PC-3 (cell line): ENCODE measurements around the gene GJB4. TPM values are rescaled to one million over a fixed set of nuclear protein-coding genes. Genes with fewer than 3 reads are reported as not detected.
A peak's percentile ranks its signal among the peaks of the same experiment; 100 is the strongest.

ENCODE experiments used
- ATAC-seq: fragments of 200-7000 bp; cut with Tn5 transposase; 2 replicates; pipeline ENCODE4 v1.9.1; 2020; ENCODE audit warnings: mild to moderate bottlenecking, moderate library complexity
- BruUV-seq: library from RNA; stranded (reverse); fragments of 400-500 nt; replicated peaks from 2 replicates; lab custom pipeline; 2021; lab: Mats Ljungman, UMichigan
- CTCF ChIA-PET: fragments of 300-600 bp; sonication (Branson Sonifier 250); formaldehyde crosslinking; loops from one replicate; lab custom pipeline; 2022; ENCODE audit warnings: antibody characterized with exemption; lab: Charles Lee
- POLR2A ChIA-PET: fragments of 300-600 bp; sonication (Branson Sonifier 250); formaldehyde crosslinking; loops from one replicate; lab custom pipeline; 2022; ENCODE audit warnings: antibody characterized with exemption; ENCODE audit not compliant: unreplicated experiment; lab: Charles Lee
- DNase-seq: peaks from one replicate; pipeline ENCODE4 v3.0.0-alpha.2; 2015
- H2AFZ ChIP-seq: fragments of 300-600 bp; sonication (generic); 2 replicates; pipeline ENCODE4 v1.6.0; 2016; ENCODE audit warnings: antibody characterized with exemption, low read length
- H3F3A ChIP-seq: fragments of 300-600 bp; sonication (generic); one replicate; pipeline ENCODE4 v1.6.0; 2017; ENCODE audit warnings: antibody characterized with exemption, low read length, control low read depth, mild to moderate bottlenecking; ENCODE audit not compliant: unreplicated experiment
- H3K27ac ChIP-seq: fragments of 300-600 bp; sonication (generic); 2 replicates; pipeline ENCODE4 v1.5.1; 2016; ENCODE audit warnings: mild to moderate bottlenecking, low read length
- H3K27me3 ChIP-seq: fragments of 300-600 bp; sonication (generic); 2 replicates; pipeline ENCODE4 v1.6.1; 2016; ENCODE audit warnings: low read length, mixed read lengths
- H3K36me3 ChIP-seq: fragments of 300-600 bp; sonication (generic); 2 replicates; pipeline ENCODE4 v1.6.1; 2016; ENCODE audit warnings: low read depth, mixed run types, low read length, mixed read lengths
- H3K4me1 ChIP-seq: fragments of 300-600 bp; sonication (generic); 2 replicates; pipeline ENCODE4 v1.5.1; 2016; ENCODE audit warnings: low read length; ENCODE audit not compliant: insufficient read depth
- H3K4me2 ChIP-seq: fragments of 300-600 bp; sonication (generic); 2 replicates; pipeline ENCODE4 v1.6.0; 2016; ENCODE audit warnings: low read length
- H3K4me3 ChIP-seq: fragments of 300-600 bp; sonication (generic); 2 replicates; pipeline ENCODE4 v1.5.1; 2016; ENCODE audit warnings: mild to moderate bottlenecking, low read length, mixed read lengths
- H3K79me2 ChIP-seq: fragments of 300-600 bp; sonication (generic); 2 replicates; pipeline ENCODE4 v1.6.1; 2017; ENCODE audit warnings: low read length, mixed read lengths
- H3K9ac ChIP-seq: fragments of 300-600 bp; sonication (generic); 2 replicates; pipeline ENCODE4 v1.6.0; 2016; ENCODE audit warnings: mild to moderate bottlenecking, low read length
- H3K9me2 ChIP-seq: fragments of 300-600 bp; sonication (generic); replicated peaks from 2 replicates; pipeline ENCODE4 v1.6.1; 2016; ENCODE audit warnings: mixed run types, low read length, mixed read lengths
- H3K9me3 ChIP-seq: fragments of 300-600 bp; sonication (generic); 2 replicates; pipeline ENCODE4 v1.6.1; 2016; ENCODE audit warnings: low read length, mixed read lengths
- H4K20me1 ChIP-seq: fragments of 300-600 bp; sonication (generic); 2 replicates; pipeline ENCODE4 v1.6.1; 2016; ENCODE audit warnings: low read length, mixed read lengths
- CTCF ChIP-seq: fragments of 300-600 bp; sonication (generic); conservative IDR thresholded peaks from 2 replicates; pipeline ENCODE4 v1.5.1; 2017; ENCODE audit warnings: antibody characterized with exemption, low read depth, mild to moderate bottlenecking, low read length
- EZH2 ChIP-seq: fragments of 300-600 bp; sonication (generic); IDR thresholded peaks from one replicate; pipeline ENCODE4 v1.6.1; 2017; ENCODE audit warnings: antibody characterized with exemption, mild to moderate bottlenecking, low read length; ENCODE audit not compliant: unreplicated experiment
- EZH2phosphoT487 ChIP-seq: fragments of 300-600 bp; sonication (generic); IDR thresholded peaks from 2 replicates; pipeline ENCODE4 v1.6.1; 2018; ENCODE audit warnings: mild to moderate bottlenecking, antibody characterized with exemption, low read length, borderline replicate concordance
- intact Hi-C: fragments of 100-400 bp; cut with micrococcal nuclease; formaldehyde crosslinking; loops from 2 replicates; pipeline ENCODE4 v1.9.0; 2023
- total RNA-seq: library from RNA; depleted of rRNA; stranded (reverse); fragments of >200 nt; gene quantifications from 2 replicates; pipeline ENCODE4 v1.2.3, GENCODE V29; 2014

The GJB4 gene
- total RNA-seq, 1 experiment from 2014 or later = not detected

DNA sequence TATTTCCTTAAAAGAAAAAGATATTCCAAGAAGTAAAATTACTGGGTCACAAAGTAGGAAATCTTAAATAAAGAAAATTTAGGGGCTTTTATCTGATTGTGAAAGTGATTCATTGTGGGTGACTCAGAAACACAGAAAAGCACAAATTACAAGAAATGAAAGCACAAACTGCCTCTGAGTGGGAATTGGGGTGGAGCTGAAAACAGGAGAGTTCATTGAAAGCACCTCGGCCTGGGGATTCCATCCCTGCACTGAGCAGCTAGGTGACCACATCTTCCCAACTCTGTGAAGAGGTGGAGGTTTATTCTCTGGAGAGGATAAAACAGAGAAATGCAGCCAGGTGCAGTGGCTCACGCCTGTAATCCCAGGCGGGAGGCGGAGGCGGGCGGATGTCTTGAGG, 40.7 kb downstream of the GJB4 start:
- no peak overlapping the region for H2AFZ ChIP-seq
- H4K20me1 ChIP-seq = no peaks in the 10 kb centered on the region
- ChIA-PET POLR2A (interaction anchor here (0.7 kb wide), 1 partner anchor 13 kb away, joined by 4 read pairs; no protein-coding TSS in a partner anchor), CTCF (no interaction called here)
- ATAC-seq (peak; percentile 33; the same call in 1 of the 2 replicates), DNase-seq (no peak)
- H3K9ac ChIP-seq = no peak overlapping the region
- BruUV-seq = no TSS peak
- H3K27ac ChIP-seq = no peak overlapping the region
- H3K4me2 ChIP-seq = no peak overlapping the region
- TF ChIP-seq EZH2phosphoT487 (no peak), EZH2 (no peak), CTCF (no peak)
- no peaks in the 10 kb centered on the region for H3K36me3 ChIP-seq
- H3K79me2 ChIP-seq = no peaks in the 10 kb centered on the region
- H3K27me3 ChIP-seq = no peaks in the 10 kb centered on the region
- no peaks in the 10 kb centered on the region for H3K9me3 ChIP-seq
- intact Hi-C loops = no loop called here
- no peaks in the 10 kb centered on the region for H3K9me2 ChIP-seq
- no peak overlapping the region for H3K4me3 ChIP-seq
- no peaks in the 10 kb centered on the region for H3K4me1 ChIP-seq
- H3F3A ChIP-seq = no peaks in the 10 kb centered on the region

DNA sequence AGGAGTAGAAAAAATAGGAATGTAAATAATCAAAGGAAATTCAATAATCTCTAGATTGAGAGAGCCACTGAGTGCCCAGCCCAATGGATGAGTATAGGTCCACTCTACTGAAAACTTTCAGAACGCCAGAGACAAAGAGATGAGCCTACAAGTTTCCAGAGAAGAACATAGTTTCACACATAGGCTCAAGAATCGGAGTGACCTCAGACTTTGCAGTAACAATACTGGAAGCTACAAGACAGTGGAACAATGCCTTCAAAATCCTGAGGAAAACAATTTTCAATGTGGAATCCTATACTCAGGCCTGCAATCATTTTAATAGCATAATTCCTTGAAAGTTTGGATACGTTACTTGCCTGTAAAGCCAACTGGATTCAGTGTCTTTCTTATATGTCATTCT, 44.2 kb downstream of the GJB4 start:
- Histone ChIP-seq H3K27me3 (no peaks in the 10 kb centered on the region), H3K27ac (no peak overlapping the region), H3K9ac (no peak overlapping the region), H3K9me2 (no peaks in the 10 kb centered on the region), H3K4me1 (0 out of 2 replicates have a peak, but pooled peaks cover 7% of the 10 kb centered on the region), H2AFZ (no peak overlapping the region), H3K9me3 (no peaks in the 10 kb centered on the region), H3K79me2 (no peaks in the 10 kb centered on the region), H3K36me3 (no peaks in the 10 kb centered on the region), H3K4me2 (no peak overlapping the region), H3K4me3 (no peak overlapping the region), H3F3A (no peaks in the 10 kb centered on the region), H4K20me1 (no peaks in the 10 kb centered on the region)
- DNase-seq (no peak), ATAC-seq (no peak)
- ChIA-PET CTCF (no interaction called here), POLR2A (no interaction called here)
- TF ChIP-seq EZH2 (no peak), CTCF (no peak), EZH2phosphoT487 (no peak)
- BruUV-seq = no TSS peak
- intact Hi-C loops = no loop called here

DNA sequence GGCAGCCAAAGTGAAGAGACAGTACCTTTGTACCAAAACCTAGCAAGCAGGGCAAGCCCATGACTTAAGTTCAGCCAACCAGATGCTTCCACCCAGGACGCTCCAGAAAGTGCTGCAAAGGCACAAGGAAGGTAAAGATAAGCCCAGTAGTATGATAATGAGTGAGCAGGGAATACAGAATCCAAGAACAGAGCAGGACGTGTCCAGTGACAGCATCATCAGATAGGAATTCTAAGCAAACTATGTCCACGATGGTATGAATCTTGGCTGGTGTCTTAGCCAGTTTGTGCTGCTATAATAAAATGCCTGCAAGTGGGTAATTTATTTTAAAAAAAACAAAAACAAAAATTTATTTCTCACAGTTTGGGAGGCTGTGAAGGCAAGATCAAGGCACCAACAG, 46.9 kb downstream of the GJB4 start:
- Histone ChIP-seq H3K4me2 (no peak overlapping the region), H3K79me2 (no peaks in the 10 kb centered on the region), H3K9me3 (no peaks in the 10 kb centered on the region), H3K27me3 (no peaks in the 10 kb centered on the region), H4K20me1 (no peaks in the 10 kb centered on the region), H2AFZ (no peak overlapping the region; the same call in 1 of the 2 replicates), H3K9ac (no peak overlapping the region), H3K4me1 (0 out of 2 replicates have a peak, but pooled peaks cover 7% of the 10 kb centered on the region), H3K9me2 (no peaks in the 10 kb centered on the region), H3K4me3 (no peak overlapping the region), H3K36me3 (no peaks in the 10 kb centered on the region), H3F3A (no peaks in the 10 kb centered on the region), H3K27ac (no peak overlapping the region)
- TF ChIP-seq CTCF (no peak), EZH2 (no peak), EZH2phosphoT487 (no peak)
- ATAC-seq (no peak), DNase-seq (no peak)
- CTCF ChIA-PET = no interaction called here
- intact Hi-C loops = no loop called here
- POLR2A ChIA-PET = no interaction called here
- no TSS peak for BruUV-seq
